Measurements from ENCODE around the gene BOK.

- no peak for TF ChIP-seq CTCF (conservative IDR thresholded peaks at IDR 0.05; ENCODE audit: low read length)
- TF ChIP-seq EZH2phosphoT487 (IDR thresholded peaks at IDR 0.05; ENCODE audit: borderline replicate concordance): no peak
These were observed 19.5 kb upstream of the BOK start for GRCh38 chr2:241538838-241539615.
